ENCODE data around the gene SYK. TPM values are rescaled to one million over a fixed set of nuclear protein-coding genes. Genes with fewer than 3 reads are reported as not detected.

The SYK gene
- polyA plus RNA-seq, 3 donors = 26.1 to 35.7 (median 34.6) TPM

DNA sequence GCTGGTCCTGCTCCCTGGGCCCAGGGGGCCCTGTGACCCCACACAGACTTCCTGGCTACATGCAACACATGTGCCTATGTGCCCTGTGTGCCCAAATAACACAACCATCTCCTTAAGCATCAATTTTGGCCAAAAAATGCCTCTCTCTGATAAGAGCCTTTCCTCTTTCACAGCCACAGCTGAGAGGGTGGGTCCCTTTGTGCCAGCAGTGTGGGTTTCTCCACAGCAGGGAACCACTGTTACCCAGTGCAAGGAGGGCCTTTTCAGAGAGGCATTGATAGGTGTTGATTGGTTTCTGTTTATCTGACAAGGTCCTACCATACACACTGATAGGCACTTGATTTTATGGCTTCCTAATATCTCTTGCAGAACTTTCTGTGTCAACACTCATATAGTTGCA is 42.7 kb downstream of the SYK start:
- no peak for DNase-seq

DNA sequence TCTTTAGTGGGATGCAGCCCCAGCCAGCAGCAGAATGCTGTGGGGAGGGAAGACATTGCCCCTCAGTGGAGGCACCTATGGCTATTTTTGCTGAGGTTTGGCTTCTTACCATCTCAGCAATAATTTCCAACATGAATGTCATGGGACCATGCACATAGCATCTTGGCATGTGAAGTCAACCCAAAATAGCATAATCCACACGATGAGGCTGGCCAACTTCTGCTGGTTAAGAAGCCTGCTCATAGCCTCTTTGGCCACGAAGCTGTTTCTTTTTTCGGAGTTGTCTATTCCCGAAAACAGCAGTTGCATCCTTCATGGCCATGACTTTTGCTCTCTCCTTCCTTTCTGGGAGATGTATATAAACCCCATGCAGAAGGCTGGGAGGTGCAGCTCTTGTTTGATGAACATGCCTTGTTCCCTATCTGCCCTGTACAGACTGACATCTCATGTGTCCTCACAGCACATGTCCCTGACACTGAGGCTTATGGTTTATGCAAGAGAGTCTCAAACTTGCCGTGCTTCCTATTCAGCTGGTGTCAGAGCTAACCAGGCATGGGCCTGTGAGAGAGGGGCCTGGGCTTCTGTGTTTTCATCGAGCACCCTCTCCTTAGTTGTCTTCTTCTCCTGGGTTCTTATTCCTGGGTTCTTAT is 45.3 kb downstream of the SYK start:
- DNase-seq = no peak

DNA sequence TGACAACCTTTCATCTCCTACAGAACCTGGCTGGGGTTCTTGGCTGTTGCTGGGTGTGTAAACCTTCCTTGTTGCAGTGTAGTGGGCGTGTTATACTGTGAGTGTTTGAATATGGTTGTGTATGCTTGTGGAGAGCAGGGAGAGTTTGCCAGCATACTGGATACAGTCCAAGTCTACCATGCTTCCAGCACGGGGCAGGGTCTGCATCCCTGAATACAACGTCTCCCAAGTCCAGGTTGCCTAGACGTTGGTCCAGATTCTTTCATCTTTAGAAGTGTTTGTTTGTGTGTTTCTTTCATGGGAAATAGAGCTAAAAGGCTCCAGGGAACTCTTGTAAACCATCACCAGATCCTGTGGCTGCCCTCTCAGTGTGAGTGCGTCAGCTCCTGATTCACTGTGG is 46.4 kb downstream of the SYK start:
- DNase-seq = no peak

DNA sequence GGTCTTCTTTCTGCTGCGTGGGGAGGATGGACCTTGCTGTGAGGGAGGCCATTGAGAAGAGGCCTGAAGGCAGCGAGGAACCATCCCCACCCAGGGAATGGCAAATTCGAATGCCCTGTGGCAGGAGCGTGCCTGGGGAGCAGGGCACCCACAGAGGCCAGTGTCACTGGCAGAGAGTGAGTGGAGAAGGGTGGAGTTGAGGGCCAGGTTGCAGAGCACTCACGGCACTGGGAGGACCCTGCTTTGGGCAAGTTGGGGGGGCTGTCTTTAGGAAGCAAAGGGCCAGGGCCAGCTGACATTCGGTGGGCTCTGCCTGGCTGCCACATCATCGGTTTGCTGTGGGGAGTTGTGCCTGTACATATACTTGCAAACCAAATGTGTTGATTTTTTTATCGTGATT is 47.2 kb downstream of the SYK start:
- DNase-seq = no peak

DNA sequence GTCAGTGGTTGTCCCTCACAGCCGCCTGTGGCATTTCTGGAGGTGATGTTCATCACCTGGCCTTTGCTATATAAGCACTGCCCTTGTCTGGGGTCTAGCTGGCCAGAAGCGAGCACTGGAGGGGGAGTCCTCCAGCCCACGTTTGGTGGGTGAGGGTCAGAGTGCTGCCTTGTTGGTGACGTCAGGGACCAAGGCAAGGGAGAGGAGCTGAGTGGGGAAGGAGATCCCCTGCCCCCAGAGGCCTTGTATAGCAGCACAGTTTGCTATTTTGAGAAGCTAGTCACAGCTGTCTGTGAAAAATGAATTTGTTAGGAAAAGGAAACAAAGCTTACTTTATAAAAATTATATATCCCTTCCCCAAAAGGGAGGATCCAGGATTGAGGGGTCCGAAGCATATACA is 49.8 kb downstream of the SYK start:
- no peak for DNase-seq

DNA sequence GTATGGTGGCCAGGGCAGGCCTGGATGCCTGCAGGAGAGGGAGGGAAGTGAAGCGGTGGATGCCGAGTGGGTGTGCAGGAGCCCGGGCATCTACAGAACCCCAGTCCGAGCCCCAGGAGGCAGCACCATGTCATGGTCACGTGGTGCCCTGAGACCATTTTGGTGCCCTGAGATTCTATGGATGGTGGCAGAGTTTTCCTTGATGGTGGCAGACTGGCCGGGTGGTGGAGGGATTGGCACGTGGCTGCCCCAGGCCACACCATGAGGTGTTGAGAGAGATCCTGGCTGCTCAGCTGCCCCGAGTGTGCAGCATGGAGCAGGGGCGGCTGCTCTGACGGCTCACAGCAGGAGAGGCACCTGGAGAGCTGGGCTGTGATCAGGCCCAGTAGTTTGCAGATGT is 52.3 kb downstream of the SYK start:
- DNase-seq = no peak

DNA sequence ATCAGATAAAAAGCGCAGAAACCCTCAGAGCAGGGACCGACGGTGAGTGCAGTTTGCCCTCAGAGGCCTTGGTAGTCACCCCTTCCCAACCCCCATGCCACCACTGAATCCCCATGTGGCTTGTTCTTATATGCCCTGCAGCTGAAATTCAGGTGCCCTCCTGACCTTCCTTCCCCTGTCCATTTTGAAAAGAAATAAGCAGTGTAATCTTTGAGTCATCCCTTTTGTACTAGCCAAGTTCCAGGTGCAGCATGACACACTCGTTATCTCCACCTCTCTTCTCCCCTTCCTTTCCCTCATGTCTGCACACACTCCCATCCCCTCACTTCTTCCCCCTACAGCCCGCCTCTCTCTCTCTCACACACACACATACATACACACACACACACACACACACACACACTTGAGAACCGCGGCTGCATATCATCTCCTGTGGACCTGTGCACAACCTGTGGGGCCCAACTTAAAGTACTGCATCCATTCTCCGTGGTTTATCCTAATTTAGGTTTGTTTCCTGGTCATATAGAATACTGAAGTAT is 53.1 kb downstream of the SYK start:
- no peak for DNase-seq

DNA sequence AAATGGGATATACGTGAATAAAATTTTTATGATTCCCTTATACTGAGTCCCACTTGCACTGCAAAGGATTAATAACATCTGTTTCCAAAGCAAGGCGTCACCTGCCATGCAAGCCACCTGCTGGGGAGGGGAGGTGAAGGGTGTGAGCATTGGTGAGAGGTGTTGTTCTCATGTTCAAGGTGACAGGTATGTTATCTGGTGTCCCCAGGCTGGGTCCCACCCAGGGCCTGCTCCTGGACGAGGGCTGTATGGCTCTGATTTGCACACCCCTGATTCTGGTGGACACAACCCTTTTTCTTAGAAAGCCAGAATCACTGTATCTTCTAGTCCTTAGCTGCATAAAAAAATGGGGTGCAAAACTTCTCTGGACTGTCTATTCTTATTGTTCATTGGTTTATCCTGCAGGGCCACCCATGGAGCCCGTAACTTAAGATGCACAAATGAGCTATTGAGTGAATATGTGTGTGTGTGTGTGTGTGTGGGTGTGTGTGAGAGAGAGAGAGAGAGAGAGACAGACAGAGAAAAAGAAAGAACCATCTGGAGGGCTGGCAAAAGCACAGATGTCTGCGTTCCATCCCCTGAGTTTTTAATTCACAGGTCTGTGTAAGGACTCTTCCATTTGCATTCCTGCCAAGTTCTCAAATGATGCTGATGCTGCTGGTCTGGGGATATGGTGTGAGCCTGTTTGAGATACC is 53.7 kb downstream of the SYK start:
- no peak for DNase-seq

DNA sequence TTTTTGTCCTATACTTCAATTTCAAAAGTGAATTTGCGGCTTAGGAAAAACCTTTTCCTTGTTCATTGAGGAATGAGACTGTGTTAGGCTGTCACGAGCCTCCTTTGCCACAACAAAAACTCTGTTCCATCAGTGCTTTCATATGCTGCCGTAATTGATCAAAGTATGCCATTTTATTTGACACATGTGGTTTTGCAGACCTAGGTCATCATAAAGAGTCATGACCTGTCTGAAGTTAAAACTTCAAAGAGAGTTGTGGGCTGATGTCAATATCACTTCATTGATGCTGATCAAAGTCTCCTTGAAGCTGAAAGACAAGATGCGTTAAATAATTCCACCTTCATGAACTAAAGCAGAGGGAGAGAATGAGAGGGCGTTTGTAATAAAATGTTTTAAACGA is 55.5 kb downstream of the SYK start:
- no peak for DNase-seq

DNA sequence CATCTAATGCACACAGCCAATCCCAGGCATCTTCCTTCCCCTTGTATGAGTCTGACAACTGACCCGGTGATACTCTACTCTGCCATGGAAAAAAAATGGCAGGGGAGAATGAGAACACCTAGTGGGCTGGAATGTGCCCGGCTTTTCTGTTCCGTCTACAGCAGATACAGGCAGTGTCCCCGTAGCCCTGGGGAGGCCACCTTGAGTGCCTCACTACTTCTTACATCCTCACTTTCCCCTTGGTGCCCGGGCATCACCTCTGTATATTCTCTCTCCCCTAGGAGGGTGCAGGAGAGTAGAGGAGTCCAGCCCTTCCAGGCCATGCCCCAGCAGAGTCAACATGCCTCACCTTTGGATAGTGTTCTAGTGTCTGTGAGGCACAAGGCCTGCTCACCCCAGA is 56.2 kb downstream of the SYK start:
- DNase-seq = no peak

DNA sequence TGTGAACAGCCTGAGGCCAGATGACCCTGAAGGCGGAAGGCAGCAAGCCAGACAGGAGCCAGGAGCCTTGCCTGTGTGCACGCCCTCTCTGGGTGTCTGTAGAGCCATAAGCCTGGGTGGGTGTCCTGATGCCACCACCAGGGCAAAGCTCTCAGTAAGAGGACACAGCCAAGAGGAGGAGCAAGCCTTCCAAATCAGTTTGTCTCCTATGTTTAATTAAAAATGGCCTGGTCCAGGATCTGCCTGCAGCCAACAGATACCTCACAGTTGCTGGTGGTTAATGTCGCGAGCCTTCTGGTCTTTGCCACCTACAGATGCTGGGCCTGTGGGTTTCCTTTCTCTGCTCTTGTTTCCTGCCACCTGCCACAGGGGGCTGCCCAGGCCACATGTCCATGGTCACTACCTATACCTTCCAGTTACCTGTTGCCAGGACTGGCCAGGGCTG is 56.9 kb downstream of the SYK start:
- DNase-seq = no peak

DNA sequence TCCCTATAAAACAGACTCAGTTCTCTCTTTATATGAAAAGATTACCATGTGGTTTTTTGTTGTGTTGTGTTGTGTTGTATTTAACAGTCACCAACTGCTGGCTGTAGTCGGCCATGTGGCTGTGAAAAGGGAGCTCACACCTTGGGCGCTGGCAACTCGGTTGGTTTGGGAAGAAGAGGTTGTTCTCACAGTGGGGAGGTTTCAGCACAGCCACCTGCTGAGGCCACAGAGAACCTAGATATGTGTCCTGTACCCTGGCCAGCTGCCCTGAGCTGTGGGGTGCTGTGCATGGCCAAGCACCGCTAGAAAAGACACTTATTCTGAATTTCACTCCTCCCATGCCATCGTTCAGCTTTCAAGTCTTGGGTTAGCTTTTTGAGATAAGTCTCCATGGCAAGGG is 58.8 kb downstream of the SYK start:
- no peak for DNase-seq

DNA sequence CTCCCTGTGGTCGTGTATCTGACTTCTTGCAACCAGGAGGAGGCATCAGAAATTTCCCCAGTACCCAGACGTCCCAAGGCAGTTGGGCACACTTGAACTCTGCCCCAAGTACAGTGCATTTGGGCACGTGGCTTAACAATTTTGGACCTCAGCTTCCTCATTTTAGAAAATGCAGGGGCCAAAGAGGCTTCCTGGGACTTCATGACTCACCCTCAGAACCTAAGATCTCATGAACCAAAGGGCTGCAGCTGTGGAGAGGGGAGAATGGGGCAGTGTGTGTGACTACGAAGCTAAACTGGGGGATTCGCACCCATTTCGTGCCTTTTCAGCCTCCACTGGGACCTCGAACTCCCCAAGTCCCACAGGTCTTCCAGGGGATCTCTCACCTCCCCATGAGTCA is 59.2 kb downstream of the SYK start:
- no peak for DNase-seq

DNA sequence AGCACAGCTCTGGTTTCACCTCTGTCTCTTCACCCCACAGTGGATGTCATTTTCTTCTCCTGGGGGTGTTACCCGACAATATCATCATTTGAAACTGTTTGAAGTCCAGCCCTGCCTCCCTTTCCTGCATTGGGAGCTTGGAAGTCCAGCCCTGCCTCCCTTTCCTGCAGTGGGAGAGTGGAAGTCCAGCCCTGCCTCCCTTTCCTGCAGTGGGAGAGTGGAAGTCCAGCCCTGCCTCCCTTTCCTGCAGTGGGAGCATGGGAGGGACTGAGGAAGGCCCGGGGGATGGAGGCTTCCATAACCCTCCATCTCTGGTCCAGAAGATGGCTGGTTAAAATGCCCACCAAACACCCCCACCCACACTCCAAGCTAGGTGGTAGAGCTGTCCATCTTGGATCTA is 59.8 kb downstream of the SYK start:
- no peak for DNase-seq

DNA sequence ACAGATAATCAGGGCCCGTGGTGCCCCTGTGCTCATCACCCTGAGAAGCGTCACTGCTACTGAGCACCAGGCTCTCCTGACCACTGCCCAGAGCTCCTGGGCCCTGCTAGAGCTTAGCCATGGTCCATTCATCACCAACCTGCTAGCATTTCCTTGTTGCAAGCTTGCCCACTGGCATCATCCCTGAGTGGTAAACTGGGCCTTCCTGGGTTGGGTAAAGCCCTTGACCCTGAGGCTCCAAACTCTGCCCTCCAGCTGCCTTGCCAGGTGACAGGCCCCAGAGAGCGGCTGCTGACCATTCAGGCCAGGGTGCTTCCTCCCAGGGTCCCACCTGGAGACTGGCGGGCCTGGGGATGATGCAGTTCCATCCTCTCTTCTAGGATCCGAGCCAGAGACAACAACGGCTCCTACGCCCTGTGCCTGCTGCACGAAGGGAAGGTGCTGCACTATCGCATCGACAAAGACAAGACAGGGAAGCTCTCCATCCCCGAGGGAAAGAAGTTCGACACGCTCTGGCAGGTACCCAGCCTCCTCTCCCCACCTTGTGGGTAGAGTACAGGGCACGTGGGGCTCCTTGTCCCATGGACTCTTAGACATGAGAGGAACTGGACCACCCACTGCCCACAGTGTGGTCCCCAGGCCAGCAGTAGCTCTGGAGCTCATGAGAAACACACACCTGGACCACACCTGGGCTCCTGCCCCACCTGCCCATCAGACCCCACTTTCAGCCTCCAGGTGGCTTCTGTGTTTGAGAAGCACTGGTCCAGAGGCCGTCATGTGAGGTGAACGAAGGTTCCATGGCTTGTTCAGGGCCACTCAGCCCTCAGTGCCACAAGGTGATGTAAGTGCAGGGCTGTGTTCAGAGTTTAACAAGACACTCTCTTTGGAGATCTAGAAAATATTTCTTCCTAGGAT is 60.5 kb downstream of the SYK start:
- DNase-seq = no peak

DNA sequence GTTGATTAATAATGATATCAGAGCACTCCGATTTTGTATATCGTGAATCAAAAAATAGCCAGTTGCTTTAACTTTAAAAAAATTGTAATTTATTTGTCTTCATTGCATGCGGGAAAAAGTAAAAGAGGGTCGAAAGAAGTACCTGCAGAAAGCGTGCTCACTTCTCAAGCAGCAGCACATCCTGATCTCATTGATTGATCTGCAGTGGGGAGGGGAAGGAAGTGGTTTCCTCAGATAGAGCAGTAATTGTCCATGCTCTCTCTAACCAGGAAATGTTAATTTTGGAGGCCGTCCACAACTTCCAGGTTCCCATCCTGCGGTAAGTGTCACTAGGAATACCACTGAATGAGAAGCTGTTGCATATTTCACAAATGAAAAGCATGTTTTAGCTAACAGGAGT is 63.2 kb downstream of the SYK start:
- no peak for DNase-seq

DNA sequence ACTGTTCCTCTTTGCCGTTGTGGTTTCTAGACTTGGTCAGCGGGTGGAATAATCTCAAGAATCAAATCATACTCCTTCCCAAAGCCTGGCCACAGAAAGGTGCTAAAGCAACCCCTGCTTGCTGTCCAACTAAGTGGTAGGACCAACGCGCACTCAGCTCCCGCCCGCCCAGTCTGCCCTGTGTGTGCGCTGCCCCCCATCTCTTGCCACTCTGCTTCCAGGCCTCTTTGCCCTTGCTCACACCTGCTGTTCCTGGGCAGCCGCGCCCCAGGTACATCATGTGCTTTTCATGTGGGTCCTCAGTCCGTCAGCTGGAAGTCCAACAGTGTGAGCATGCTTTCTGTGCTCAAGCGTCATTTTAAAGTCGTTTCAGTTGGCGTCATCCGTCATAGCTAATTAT is 65.5 kb downstream of the SYK start:
- DNase-seq = no peak

DNA sequence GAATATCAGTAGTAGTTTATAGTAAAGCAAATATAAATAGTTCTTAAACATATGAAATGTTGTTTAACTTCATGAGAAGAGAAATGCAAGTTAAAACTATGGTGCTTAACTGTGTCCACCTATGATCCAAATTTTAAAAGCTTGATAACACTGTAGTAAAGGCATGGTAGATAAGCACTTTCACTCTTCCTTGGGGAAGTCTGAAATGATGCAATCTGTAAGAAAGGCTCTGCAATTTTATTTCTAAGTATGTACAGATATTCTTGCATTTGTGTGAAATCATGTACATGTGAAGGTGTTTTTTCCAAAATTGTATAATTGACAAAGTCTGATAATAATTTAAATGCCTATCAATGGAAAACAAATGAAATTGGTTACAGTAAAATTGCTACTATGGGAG is 66.9 kb downstream of the SYK start:
- no peak for DNase-seq

DNA sequence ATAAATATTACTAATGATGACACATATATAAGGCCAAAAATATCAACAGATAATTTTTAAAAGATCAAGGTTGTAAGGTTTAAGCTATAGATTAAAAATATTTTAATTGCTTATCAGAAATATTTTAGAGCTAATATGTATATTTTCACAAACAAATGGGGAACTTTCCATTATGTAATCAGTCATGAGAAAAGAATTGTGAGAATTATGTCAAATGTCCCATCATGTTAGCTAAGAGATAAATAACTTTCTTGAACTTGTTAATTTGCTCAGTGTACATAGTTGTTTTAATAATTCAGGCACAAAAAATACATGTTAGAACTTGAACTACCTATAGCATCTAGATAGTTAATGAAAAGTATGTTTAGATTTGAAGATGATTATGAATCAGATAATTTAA is 67.7 kb downstream of the SYK start:
- no peak for DNase-seq

DNA sequence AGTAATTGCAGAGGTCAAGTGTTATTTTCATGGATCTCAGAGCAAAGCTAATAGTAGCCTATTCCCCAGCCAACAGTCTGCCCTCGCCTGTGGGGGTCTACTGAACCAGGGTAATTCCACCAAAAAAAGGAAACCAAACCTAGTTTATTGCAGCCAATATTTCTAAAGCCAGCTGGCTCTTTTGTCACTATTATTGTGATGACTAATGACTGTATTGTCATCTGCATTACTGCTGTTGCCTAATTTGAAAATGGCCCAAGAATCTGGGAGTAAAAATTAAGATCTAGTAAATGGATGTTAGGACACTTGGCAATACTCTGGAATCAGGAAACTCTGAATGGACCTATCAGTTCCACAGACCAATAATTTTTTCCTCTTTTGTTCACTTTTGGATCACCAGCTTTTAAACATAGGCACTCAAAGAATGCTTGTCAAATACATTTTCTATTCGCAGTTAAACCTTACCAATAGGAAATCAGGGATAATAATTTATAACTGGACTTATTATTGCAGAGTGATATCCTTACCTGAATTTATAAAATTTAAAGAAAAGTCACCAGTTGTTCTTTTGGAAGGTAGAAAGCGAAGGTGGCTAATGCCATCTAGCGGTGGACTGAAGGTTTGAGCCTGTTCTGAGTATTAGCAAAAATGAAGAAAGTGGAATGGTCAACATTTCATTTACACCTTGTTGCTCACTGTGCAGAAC is 69.2 kb downstream of the SYK start:
- peak; percentile 37 for DNase-seq

DNA sequence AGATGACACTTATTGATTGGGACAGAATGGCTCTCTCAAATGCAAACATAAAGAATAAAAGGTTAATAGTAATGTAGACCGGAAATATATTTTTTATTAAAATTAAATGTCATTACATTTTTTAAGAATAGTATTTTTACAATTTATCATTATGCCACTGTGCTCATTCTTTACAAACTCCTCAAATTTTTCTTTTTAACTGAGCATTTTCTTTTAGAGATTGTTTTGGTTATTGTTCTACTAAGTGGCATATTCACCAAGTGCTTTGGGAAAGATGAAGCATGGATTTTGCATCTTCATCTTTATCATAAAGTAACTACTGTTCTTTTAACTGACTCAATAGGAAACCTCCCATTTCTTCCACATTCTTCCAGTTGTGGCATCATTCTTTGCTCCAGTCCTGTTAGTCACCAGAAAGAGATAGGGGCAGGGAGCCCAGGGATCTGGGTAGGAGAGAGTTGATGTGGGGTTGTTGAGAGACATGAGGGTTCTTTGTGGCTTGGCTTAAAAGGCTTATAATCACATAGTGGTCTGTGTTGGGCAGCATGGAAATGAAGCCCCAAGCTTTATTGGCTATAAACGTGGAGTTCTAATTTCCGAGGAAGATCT is 69.8 kb downstream of the SYK start:
- no peak for DNase-seq

All from renal pelvis (tissue), 4 donors.